ENCODE data around the gene CYREN.

GRCh38 chr7:135159359-135160085, 11.0 kb downstream of the CYREN start:
- TF ChIP-seq CTCF (IDR thresholded peaks at IDR 0.05) (no peak), POLR2A (IDR thresholded peaks at IDR 0.05) (no peak)

All from sigmoid colon (tissue), 3 donors.